A673 (cell line): Measurements from ENCODE around the gene INTS15. TPM values are rescaled to one million over a fixed set of nuclear protein-coding genes. Genes with fewer than 3 reads are reported as not detected.

ENCODE experiments used
- BruUV-seq: library from RNA; stranded (reverse); fragments of 400-500 nt; replicated peaks from 2 replicates; lab custom pipeline; 2021; lab: Mats Ljungman, UMichigan
- CTCF ChIA-PET: fragments of 300-600 bp; sonication (Branson Sonifier 250); formaldehyde crosslinking; loops from one replicate; lab custom pipeline; 2022; ENCODE audit warnings: antibody characterized with exemption; lab: Charles Lee
- POLR2A ChIA-PET: fragments of 300-600 bp; sonication (Branson Sonifier 250); formaldehyde crosslinking; loops from one replicate; lab custom pipeline; 2022; ENCODE audit warnings: antibody characterized with exemption; ENCODE audit not compliant: low non-redundant PET; lab: Charles Lee
- DNase-seq: peaks from one replicate; pipeline ENCODE4 v3.0.0-alpha.2; 2015; ENCODE audit warnings: low spot score
- H3K27ac ChIP-seq: fragments of 200-600 bp; sonication (generic); 2 replicates; pipeline ENCODE4 v1.5.1; 2016; ENCODE audit warnings: mixed run types, low read depth, mild to moderate bottlenecking, mixed read lengths, antibody characterized with exemption, low read length; ENCODE audit not compliant: poor library complexity, severe bottlenecking
- H3K27me3 ChIP-seq: fragments of 200-600 bp; sonication (generic); replicated peaks from 2 replicates; pipeline ENCODE4 v1.6.1; 2017; ENCODE audit warnings: mixed run types, low read depth, mild to moderate bottlenecking, mixed read lengths, antibody characterized with exemption, low read length; ENCODE audit not compliant: insufficient read depth, poor library complexity
- H3K36me3 ChIP-seq: fragments of 200-600 bp; sonication (generic); 2 replicates; pipeline ENCODE4 v1.6.1; 2016; ENCODE audit warnings: mixed run types, mild to moderate bottlenecking, mixed read lengths, antibody characterized with exemption, low read length; ENCODE audit not compliant: insufficient read depth, poor library complexity, severe bottlenecking
- H3K4me1 ChIP-seq: fragments of 200-600 bp; sonication (generic); 2 replicates; pipeline ENCODE4 v1.6.1; 2017; ENCODE audit warnings: mixed run types, mild to moderate bottlenecking, mixed read lengths, antibody characterized with exemption, low read length; ENCODE audit not compliant: insufficient read depth, poor library complexity, severe bottlenecking
- H3K4me3 ChIP-seq: fragments of 200-600 bp; sonication (generic); 2 replicates; pipeline ENCODE4 v1.5.1; 2016; ENCODE audit warnings: low read depth, mixed run types, mild to moderate bottlenecking, mixed read lengths, low read length; ENCODE audit not compliant: poor library complexity, severe bottlenecking
- H3K9me3 ChIP-seq: fragments of 200-600 bp; sonication (generic); 2 replicates; pipeline ENCODE4 v1.6.1; 2016; ENCODE audit warnings: mixed run types, low read depth, mild to moderate bottlenecking, mixed read lengths, antibody characterized with exemption, low read length; ENCODE audit not compliant: poor library complexity, severe bottlenecking
- EZH2 ChIP-seq: fragments of 200-600 bp; sonication (generic); IDR thresholded peaks from 2 replicates; pipeline ENCODE4 v1.6.1; 2017; ENCODE audit warnings: borderline replicate concordance, low read depth, mild to moderate bottlenecking, mixed read lengths, antibody characterized with exemption, low read length; ENCODE audit not compliant: poor library complexity, severe bottlenecking
- intact Hi-C: fragments of 100-400 bp; cut with micrococcal nuclease; formaldehyde crosslinking; loops from one replicate; pipeline ENCODE4 v1.10.0; 2022; ENCODE audit not compliant: unreplicated experiment
- total RNA-seq: library from RNA; stranded (reverse); gene quantifications from 2 replicates; pipeline ENCODE4 v1.2.3, GENCODE V29; 2021
- TF ChIP-seq, protein P1 (sequence below): fragments of 300-800, 200-600 bp; sonication (generic); conservative IDR thresholded peaks from 2 replicates; pipeline ENCODE4 v1.5.1; 2017; ENCODE audit warnings: low read depth, mild to moderate bottlenecking, antibody characterized with exemption, low read length, moderate library complexity, mixed read lengths

Gene INTS15
- total RNA-seq, 1 experiment from 2014 or later, result 39.7 TPM

DNA sequence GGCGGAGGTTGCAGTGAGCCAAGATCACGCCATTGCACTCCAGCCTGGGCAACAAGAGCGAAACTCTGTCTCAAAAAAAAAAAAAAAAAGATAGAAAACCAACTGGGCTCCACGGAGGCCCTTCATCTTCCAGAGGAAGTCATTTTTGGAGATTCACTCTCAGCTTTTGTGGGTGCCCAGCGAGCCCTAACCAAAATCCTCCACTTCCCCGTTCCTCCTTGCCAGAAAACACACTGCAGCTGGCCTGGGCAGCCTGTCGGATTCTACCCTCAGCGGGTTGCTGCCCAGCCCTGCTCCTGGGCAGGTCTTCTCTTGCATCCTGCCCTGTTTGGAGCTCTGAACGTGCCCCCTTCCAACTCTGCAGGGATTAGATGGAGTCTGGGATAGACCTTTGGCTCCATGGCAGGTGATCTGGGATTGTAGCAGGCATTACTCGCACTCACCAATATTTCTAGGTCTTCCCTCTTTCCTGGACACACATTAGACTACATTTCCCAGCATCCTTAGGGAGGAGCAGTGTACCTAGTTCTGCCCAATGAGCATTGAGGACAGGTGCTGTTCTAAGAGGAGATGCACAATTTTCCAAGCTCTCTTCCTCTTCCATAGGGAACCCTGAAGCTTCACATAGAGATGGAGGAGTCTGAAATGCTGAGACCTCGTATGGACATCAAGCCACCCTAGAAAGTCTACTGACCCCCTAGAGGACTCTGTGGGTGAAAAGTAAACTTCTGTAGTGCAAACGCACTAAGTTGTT lies 43.1 kb upstream of the INTS15 start:
- DNase-seq, result no peak
- ChIA-PET CTCF (no interaction called here), POLR2A (interaction anchor here (0.6 kb wide), 1 partner anchor 75 kb away, joined by 3 read pairs; no protein-coding TSS in a partner anchor)
- Histone ChIP-seq H3K4me3 (no peak overlapping the region), H3K27me3 (no peaks in the 10 kb centered on the region), H3K27ac (no peak overlapping the region), H3K36me3 (no peaks in the 10 kb centered on the region), H3K9me3 (no peaks in the 10 kb centered on the region), H3K4me1 (no peaks in the 10 kb centered on the region)
- TF ChIP-seq EZH2, result no peak
- TF ChIP-seq, protein P1, sequence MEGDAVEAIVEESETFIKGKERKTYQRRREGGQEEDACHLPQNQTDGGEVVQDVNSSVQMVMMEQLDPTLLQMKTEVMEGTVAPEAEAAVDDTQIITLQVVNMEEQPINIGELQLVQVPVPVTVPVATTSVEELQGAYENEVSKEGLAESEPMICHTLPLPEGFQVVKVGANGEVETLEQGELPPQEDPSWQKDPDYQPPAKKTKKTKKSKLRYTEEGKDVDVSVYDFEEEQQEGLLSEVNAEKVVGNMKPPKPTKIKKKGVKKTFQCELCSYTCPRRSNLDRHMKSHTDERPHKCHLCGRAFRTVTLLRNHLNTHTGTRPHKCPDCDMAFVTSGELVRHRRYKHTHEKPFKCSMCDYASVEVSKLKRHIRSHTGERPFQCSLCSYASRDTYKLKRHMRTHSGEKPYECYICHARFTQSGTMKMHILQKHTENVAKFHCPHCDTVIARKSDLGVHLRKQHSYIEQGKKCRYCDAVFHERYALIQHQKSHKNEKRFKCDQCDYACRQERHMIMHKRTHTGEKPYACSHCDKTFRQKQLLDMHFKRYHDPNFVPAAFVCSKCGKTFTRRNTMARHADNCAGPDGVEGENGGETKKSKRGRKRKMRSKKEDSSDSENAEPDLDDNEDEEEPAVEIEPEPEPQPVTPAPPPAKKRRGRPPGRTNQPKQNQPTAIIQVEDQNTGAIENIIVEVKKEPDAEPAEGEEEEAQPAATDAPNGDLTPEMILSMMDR, result no peak
- intact Hi-C loops, result no loop called here
- no TSS peak for BruUV-seq

DNA sequence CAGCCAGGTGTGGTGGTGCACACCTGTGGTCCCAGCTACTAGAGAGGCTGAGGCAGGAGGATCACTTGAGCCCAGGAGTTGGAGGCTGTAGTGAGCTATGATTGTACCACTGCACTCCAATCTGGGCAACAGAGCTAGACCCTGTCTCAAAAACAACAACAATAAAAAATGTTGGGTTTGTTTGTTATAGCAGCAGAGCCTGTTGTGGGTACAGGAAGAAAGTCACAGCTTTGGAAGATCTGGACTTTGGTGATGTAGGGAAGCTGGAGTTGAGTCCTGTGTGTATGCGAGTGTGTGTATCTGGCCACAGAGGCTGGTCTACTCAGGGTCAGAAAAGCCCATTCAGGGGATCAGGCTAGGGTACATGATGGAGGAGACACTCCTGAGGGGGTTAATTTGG lies 42.4 kb upstream of the INTS15 start:
- H3K9me3 ChIP-seq, result no peaks in the 10 kb centered on the region
- H3K27ac ChIP-seq, result no peak overlapping the region
- BruUV-seq, result no TSS peak
- DNase-seq, result no peak
- POLR2A ChIA-PET, result no interaction called here
- H3K4me3 ChIP-seq, result no peak overlapping the region
- no peak for TF ChIP-seq EZH2
- TF ChIP-seq, protein P1, result no peak
- no peaks in the 10 kb centered on the region for H3K36me3 ChIP-seq
- intact Hi-C loops, result no loop called here
- no peaks in the 10 kb centered on the region for H3K4me1 ChIP-seq
- no peaks in the 10 kb centered on the region for H3K27me3 ChIP-seq
- CTCF ChIA-PET, result no interaction called here

GRCh38 chr7:6551016-6551511 lies 38.8 kb upstream of the INTS15 start, which contains the start of gene GRID2IP:
GRID2IP (minus strand) TSS chr7:6551461; CDS start chr7:6551436, 25 bp downstream.
- H3K4me3 ChIP-seq, result no peak within 1 kb of the TSS
- no peak within 1 kb of the TSS for H3K27ac ChIP-seq
- H3K36me3 ChIP-seq, result no peaks in the 10 kb centered on the region
- TF ChIP-seq, protein P1, result no peak
- TF ChIP-seq EZH2, result no peak
- POLR2A ChIA-PET, result no interaction called here
- CTCF ChIA-PET, result no interaction called here
- H3K9me3 ChIP-seq, result no peaks in the 10 kb centered on the region
- no peaks in the 10 kb centered on the region for H3K4me1 ChIP-seq
- intact Hi-C loops, result no loop called here
- BruUV-seq, result no TSS peak
- H3K27me3 ChIP-seq, result no peaks in the 10 kb centered on the region
- DNase-seq, result no peak
